Measurements from ENCODE around the gene JUND.

Gene JUND

DNA sequence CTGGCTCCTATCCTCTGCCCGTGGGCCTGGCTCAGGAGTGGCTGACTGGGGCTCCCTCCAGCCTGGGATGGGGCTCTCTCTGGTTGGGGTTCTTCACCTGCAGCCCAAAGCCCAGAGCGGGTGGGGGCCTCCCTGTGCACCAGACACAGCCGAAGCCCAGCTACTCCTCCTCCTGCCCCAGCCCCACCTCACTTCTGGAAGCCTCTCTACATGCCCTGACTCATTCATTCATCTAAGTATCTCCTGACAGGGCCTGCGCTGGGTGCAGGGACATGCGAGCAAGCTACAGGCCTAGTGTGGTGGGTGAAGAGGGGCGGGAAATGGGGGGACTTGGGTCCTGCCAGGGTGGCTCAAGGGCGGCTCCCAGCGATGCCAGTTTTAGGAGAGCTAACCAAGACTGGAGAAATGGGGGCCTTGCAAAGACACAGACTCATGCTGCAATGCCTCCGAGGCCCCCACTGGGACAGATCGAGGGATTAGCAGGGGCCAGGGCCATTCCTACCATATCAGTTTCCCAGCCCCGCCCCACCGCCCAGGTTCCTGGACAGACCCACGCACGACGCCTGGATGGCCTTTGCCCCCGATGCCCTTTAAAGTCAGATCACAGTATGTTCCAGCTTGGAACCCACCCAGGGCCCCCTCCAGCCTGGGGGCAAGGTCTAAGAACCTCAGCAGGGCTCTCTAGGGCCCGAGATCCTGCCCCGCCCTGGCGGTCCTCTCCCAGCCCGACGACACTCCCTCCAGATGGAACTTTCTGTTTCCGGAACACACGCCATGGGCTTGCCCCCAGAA is 28.9 kb upstream of the JUND start:
- TF ChIP-seq SPI1 (IDR thresholded peaks at IDR 0.05; ENCODE audit: borderline replicate concordance, low read depth): no peak
- TF ChIP-seq POLR2AphosphoS5 (IDR thresholded peaks at IDR 0.05; ENCODE audit: low read depth): no peak
- TF ChIP-seq, protein P1, sequence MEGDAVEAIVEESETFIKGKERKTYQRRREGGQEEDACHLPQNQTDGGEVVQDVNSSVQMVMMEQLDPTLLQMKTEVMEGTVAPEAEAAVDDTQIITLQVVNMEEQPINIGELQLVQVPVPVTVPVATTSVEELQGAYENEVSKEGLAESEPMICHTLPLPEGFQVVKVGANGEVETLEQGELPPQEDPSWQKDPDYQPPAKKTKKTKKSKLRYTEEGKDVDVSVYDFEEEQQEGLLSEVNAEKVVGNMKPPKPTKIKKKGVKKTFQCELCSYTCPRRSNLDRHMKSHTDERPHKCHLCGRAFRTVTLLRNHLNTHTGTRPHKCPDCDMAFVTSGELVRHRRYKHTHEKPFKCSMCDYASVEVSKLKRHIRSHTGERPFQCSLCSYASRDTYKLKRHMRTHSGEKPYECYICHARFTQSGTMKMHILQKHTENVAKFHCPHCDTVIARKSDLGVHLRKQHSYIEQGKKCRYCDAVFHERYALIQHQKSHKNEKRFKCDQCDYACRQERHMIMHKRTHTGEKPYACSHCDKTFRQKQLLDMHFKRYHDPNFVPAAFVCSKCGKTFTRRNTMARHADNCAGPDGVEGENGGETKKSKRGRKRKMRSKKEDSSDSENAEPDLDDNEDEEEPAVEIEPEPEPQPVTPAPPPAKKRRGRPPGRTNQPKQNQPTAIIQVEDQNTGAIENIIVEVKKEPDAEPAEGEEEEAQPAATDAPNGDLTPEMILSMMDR (IDR thresholded peaks at IDR 0.05; ENCODE audit: insufficient read depth, low read length): no peak
- no peak for TF ChIP-seq GABPA (IDR thresholded peaks at IDR 0.05; ENCODE audit: low read depth)
- TF ChIP-seq, protein P2, sequence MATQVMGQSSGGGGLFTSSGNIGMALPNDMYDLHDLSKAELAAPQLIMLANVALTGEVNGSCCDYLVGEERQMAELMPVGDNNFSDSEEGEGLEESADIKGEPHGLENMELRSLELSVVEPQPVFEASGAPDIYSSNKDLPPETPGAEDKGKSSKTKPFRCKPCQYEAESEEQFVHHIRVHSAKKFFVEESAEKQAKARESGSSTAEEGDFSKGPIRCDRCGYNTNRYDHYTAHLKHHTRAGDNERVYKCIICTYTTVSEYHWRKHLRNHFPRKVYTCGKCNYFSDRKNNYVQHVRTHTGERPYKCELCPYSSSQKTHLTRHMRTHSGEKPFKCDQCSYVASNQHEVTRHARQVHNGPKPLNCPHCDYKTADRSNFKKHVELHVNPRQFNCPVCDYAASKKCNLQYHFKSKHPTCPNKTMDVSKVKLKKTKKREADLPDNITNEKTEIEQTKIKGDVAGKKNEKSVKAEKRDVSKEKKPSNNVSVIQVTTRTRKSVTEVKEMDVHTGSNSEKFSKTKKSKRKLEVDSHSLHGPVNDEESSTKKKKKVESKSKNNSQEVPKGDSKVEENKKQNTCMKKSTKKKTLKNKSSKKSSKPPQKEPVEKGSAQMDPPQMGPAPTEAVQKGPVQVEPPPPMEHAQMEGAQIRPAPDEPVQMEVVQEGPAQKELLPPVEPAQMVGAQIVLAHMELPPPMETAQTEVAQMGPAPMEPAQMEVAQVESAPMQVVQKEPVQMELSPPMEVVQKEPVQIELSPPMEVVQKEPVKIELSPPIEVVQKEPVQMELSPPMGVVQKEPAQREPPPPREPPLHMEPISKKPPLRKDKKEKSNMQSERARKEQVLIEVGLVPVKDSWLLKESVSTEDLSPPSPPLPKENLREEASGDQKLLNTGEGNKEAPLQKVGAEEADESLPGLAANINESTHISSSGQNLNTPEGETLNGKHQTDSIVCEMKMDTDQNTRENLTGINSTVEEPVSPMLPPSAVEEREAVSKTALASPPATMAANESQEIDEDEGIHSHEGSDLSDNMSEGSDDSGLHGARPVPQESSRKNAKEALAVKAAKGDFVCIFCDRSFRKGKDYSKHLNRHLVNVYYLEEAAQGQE (IDR thresholded peaks at IDR 0.05; ENCODE audit: insufficient replicate concordance, low read depth): no peak
- Histone ChIP-seq H3K27me3 (ENCODE audit: insufficient read depth, poor library complexity, severe bottlenecking) (no peaks in the 10 kb centered on the region), H3K27ac (replicated peaks) (no peak overlapping the region), H3K4me3 (replicated peaks; ENCODE audit: insufficient read depth, low read length) (no peak overlapping the region)
- no peak for DNase-seq (ENCODE audit: low read depth in 1 of 2, low spot score in 1 of 2)

DNA sequence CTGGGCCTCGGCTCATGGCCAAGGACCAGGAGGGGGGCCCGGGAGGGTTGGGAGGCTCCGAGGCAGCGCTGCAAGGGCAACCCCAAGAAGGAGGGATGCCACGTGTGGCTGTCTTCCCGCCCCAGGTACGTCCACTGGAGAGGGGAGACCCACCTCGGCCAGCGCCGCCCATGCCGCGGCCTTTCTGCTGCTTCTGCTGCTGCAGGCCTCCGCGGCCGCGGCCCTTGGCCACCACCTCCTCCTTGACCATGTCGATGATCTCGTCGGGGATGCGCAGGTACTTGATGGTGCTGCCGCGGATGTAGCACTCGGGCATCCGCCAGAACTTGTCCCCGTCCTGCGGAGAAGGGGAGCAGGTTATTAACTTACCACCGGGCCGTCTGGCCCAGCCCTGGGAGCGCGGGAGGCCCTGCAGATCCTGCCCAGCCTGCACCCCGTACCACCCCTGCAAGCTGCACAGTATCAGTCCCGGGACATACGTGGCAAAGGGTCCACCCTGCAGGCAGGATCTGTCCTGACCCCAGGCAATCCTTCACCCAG is 28.2 kb upstream of the JUND start:
- DNase-seq (ENCODE audit: low read depth in 1 of 2, low spot score in 1 of 2): no peak
- no peak overlapping the region for H3K4me3 ChIP-seq (replicated peaks; ENCODE audit: insufficient read depth, low read length)
- TF ChIP-seq SPI1 (IDR thresholded peaks at IDR 0.05; ENCODE audit: borderline replicate concordance, low read depth) (no peak), GABPA (IDR thresholded peaks at IDR 0.05; ENCODE audit: low read depth) (no peak), POLR2AphosphoS5 (IDR thresholded peaks at IDR 0.05; ENCODE audit: low read depth) (no peak)
- TF ChIP-seq, protein P1 (IDR thresholded peaks at IDR 0.05; ENCODE audit: insufficient read depth, low read length): no peak
- TF ChIP-seq, protein P2 (IDR thresholded peaks at IDR 0.05; ENCODE audit: insufficient replicate concordance, low read depth): no peak
- H3K27ac ChIP-seq (replicated peaks): no peak overlapping the region
- no peaks in the 10 kb centered on the region for H3K27me3 ChIP-seq (ENCODE audit: insufficient read depth, poor library complexity, severe bottlenecking)

DNA sequence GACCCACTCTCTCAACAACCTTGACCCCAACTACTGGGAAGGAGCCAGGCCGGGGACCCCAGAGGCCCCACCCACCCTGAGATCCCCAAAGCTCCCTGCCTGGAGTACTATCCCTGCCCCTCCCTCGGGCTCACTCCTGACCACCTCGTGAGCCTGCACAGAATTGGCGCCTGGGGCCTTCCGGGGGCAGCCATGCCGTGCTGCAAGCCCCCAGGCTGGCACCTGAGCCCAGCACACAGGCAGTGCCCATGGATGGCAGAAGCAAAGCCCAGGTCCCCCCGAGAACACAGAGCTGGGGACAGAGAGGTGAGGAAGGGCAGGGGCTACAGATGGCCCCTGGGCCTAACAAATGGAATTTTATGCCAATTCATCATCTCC is 27.5 kb upstream of the JUND start:
- no peak overlapping the region for H3K4me3 ChIP-seq (replicated peaks; ENCODE audit: insufficient read depth, low read length)
- DNase-seq (ENCODE audit: low read depth in 1 of 2, low spot score in 1 of 2): no peak
- no peak overlapping the region for H3K27ac ChIP-seq (replicated peaks)
- no peaks in the 10 kb centered on the region for H3K27me3 ChIP-seq (ENCODE audit: insufficient read depth, poor library complexity, severe bottlenecking)
- TF ChIP-seq, protein P2 (IDR thresholded peaks at IDR 0.05; ENCODE audit: insufficient replicate concordance, low read depth): no peak
- TF ChIP-seq, protein P1 (IDR thresholded peaks at IDR 0.05; ENCODE audit: insufficient read depth, low read length): no peak
- TF ChIP-seq POLR2AphosphoS5 (IDR thresholded peaks at IDR 0.05; ENCODE audit: low read depth) (no peak), SPI1 (IDR thresholded peaks at IDR 0.05; ENCODE audit: borderline replicate concordance, low read depth) (no peak), GABPA (IDR thresholded peaks at IDR 0.05; ENCODE audit: low read depth) (no peak)

Data from HL-60 (cell line).